Stimulated activated CD4-positive, alpha-beta T cell treated with anti-CD3 and anti-CD28 coated beads, Interleukin-12 subunit alpha, Interleukin-12 subunit beta, amount 100 ng/mL, for 4 hours (primary cell): ENCODE results near the gene RAD9A.
"Not testable (repeated sequence)": the region's sequence is repeated elsewhere in the genome, so short reads cannot be mapped to it uniquely, and the experiment has no call there.

Experiments
- DNase-seq: peaks from one replicate; pipeline ENCODE4 v3.0.0-alpha.2; 2020

RAD9A gene

GRCh38 chr11:67397536-67397935 is 5.8 kb downstream of the RAD9A start:
- no peak for DNase-seq

- no peak for DNase-seq
These were observed 6.3 kb downstream of the RAD9A start for GRCh38 chr11:67397986-67398660.

GRCh38 chr11:67398661-67399563 is 7.1 kb downstream of the RAD9A start:
- no peak for DNase-seq

- DNase-seq = no peak
These were observed 8.6 kb downstream of the RAD9A start for GRCh38 chr11:67400251-67400941.

- no peak for DNase-seq
These were observed 9.2 kb downstream of the RAD9A start for GRCh38 chr11:67400942-67401494.

GRCh38 chr11:67401495-67402191 is 9.9 kb downstream of the RAD9A start, which contains the start of gene PPP1CA:
Gene PPP1CA (minus strand): TSS chr11:67401858. CDS start chr11:67401782, 76 bp downstream.
- peak; percentile 93 for DNase-seq

GRCh38 chr11:67402192-67402839 is 10.5 kb downstream of the RAD9A start:
- not testable (repeated sequence) for DNase-seq

- not testable (repeated sequence) for DNase-seq
These were observed 11.3 kb downstream of the RAD9A start for GRCh38 chr11:67403085-67403484.

GRCh38 chr11:67404515-67405195 is 12.9 kb downstream of the RAD9A start:
- DNase-seq = no peak

GRCh38 chr11:67405196-67405567 is 13.4 kb downstream of the RAD9A start:
- no peak for DNase-seq

- no peak for DNase-seq
These were observed 14.0 kb downstream of the RAD9A start for GRCh38 chr11:67405688-67406339.

GRCh38 chr11:67406420-67406968 is 14.7 kb downstream of the RAD9A start:
- no peak for DNase-seq

GRCh38 chr11:67406969-67407687 is 15.3 kb downstream of the RAD9A start:
- DNase-seq = no peak

GRCh38 chr11:67407688-67408163 is 15.9 kb downstream of the RAD9A start:
- no peak for DNase-seq

- no peak for DNase-seq
These were observed 16.8 kb downstream of the RAD9A start for GRCh38 chr11:67408437-67409200.

- DNase-seq = no peak
These were observed 17.5 kb downstream of the RAD9A start for GRCh38 chr11:67409261-67409666.

- DNase-seq = no peak
These were observed 18.1 kb downstream of the RAD9A start for GRCh38 chr11:67409781-67410368.

GRCh38 chr11:67410369-67410831 is 18.6 kb downstream of the RAD9A start:
- no peak for DNase-seq
